Neural progenitor cell (in vitro differentiated cells): ENCODE results near the gene ITGB1.

Experiments used
- EZH2phosphoT487 ChIP-seq: fragments of 200-600 bp; sonication (generic); IDR thresholded peaks from 2 replicates; pipeline ENCODE4 v1.6.1; 2017; ENCODE audit warnings: antibody characterized with exemption
- TF ChIP-seq, protein P1 (sequence below): fragments of 200-600 bp; sonication (generic); IDR thresholded peaks from 2 replicates; pipeline ENCODE4 v1.5.1; 2017; ENCODE audit warnings: antibody characterized with exemption, mild to moderate bottlenecking

GRCh38 chr10:32995066-32995622 lies 37.1 kb upstream of the ITGB1 start:
- TF ChIP-seq, protein P1, sequence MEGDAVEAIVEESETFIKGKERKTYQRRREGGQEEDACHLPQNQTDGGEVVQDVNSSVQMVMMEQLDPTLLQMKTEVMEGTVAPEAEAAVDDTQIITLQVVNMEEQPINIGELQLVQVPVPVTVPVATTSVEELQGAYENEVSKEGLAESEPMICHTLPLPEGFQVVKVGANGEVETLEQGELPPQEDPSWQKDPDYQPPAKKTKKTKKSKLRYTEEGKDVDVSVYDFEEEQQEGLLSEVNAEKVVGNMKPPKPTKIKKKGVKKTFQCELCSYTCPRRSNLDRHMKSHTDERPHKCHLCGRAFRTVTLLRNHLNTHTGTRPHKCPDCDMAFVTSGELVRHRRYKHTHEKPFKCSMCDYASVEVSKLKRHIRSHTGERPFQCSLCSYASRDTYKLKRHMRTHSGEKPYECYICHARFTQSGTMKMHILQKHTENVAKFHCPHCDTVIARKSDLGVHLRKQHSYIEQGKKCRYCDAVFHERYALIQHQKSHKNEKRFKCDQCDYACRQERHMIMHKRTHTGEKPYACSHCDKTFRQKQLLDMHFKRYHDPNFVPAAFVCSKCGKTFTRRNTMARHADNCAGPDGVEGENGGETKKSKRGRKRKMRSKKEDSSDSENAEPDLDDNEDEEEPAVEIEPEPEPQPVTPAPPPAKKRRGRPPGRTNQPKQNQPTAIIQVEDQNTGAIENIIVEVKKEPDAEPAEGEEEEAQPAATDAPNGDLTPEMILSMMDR: no peak
- TF ChIP-seq EZH2phosphoT487: no peak
